Astrocyte (in vitro differentiated cells and primary cell): ENCODE data around the gene SEMA7A. TPM values are rescaled to one million over a fixed set of nuclear protein-coding genes. Genes with fewer than 3 reads are reported as not detected.
"Not testable (repeated sequence)": the region's sequence is repeated elsewhere in the genome, so short reads cannot be mapped to it uniquely, and the experiment has no call there.

ENCODE experiments used
- DNase-seq: peaks from one replicate; pipeline ENCODE4 v3.0.0-alpha.2; 2010; ENCODE audit warnings: low read depth
- FAIRE-seq: peaks from 2 replicates; lab custom pipeline; 2011; peaks lifted over from hg19 to GRCh38; lab: Jason Lieb, UNC
- H2AFZ ChIP-seq: 2 replicates; pipeline ENCODE4 v1.6.0; 2012; ENCODE audit warnings: low read depth, low read length, inconsistent platforms
- H3K27ac ChIP-seq: 2 replicates; pipeline ENCODE4 v1.5.1; 2011; ENCODE audit warnings: low read depth, low read length, inconsistent platforms
- H3K27me3 ChIP-seq: 2 replicates; pipeline ENCODE4 v1.6.0; 2011; ENCODE audit warnings: low read length, inconsistent platforms; ENCODE audit not compliant: insufficient read depth
- H3K36me3 ChIP-seq: 2 replicates; pipeline ENCODE4 v1.5.1; 2011; ENCODE audit warnings: low read length, inconsistent platforms; ENCODE audit not compliant: insufficient read depth
- H3K4me1 ChIP-seq: 2 replicates; pipeline ENCODE4 v1.5.1; 2011; ENCODE audit warnings: low read length, inconsistent platforms; ENCODE audit not compliant: insufficient read depth
- H3K4me2 ChIP-seq: 2 replicates; pipeline ENCODE4 v1.6.0; 2012; ENCODE audit warnings: low read length, inconsistent platforms
- H3K4me3 ChIP-seq: 2 replicates; pipeline ENCODE4 v1.5.1; 2011; ENCODE audit warnings: low read depth, mild to moderate bottlenecking, low read length, inconsistent platforms; ENCODE audit not compliant: insufficient read depth
- H3K79me2 ChIP-seq: 2 replicates; pipeline ENCODE4 v1.6.0; 2012; ENCODE audit warnings: mild to moderate bottlenecking, low read length, inconsistent platforms; ENCODE audit not compliant: insufficient read depth
- H3K9ac ChIP-seq: 2 replicates; pipeline ENCODE4 v1.6.0; 2012; ENCODE audit warnings: mild to moderate bottlenecking, low read length, inconsistent platforms
- H3K9me3 ChIP-seq: 2 replicates; pipeline ENCODE4 v1.5.1; 2012; ENCODE audit warnings: low read depth, mild to moderate bottlenecking, low read length, inconsistent platforms; ENCODE audit not compliant: insufficient read depth
- H4K20me1 ChIP-seq: 2 replicates; pipeline ENCODE4 v1.6.0; 2012; ENCODE audit warnings: low read length, inconsistent platforms; ENCODE audit not compliant: insufficient read depth
- H3K27ac Mint-ChIP-seq: one replicate; pipeline ENCODE4 v1.8.0; 2021; ENCODE audit warnings: mild to moderate bottlenecking, mixed read lengths; ENCODE audit not compliant: unreplicated experiment
- H3K27me3 Mint-ChIP-seq: one replicate; pipeline ENCODE4 v1.8.0; 2021; ENCODE audit warnings: low read depth, mixed read lengths; ENCODE audit not compliant: unreplicated experiment
- H3K36me3 Mint-ChIP-seq: one replicate; pipeline ENCODE4 v1.8.0; 2021; ENCODE audit warnings: low read depth, mixed read lengths; ENCODE audit not compliant: unreplicated experiment
- H3K4me1 Mint-ChIP-seq: one replicate; pipeline ENCODE4 v1.8.0; 2021; ENCODE audit warnings: low read depth, mixed read lengths; ENCODE audit not compliant: unreplicated experiment
- H3K4me3 Mint-ChIP-seq: one replicate; pipeline ENCODE4 v1.8.0; 2021; ENCODE audit warnings: mild to moderate bottlenecking, moderate library complexity, mixed read lengths; ENCODE audit not compliant: unreplicated experiment
- H3K9me3 Mint-ChIP-seq: one replicate; pipeline ENCODE4 v1.8.0; 2021; ENCODE audit warnings: mild to moderate bottlenecking, mixed read lengths; ENCODE audit not compliant: unreplicated experiment
- CTCF ChIP-seq: IDR thresholded peaks from 2 replicates; pipeline ENCODE4 v1.5.1; 2011; ENCODE audit warnings: low read depth, mild to moderate bottlenecking, inconsistent platforms, low read length, moderate library complexity; ENCODE audit not compliant: insufficient read depth
- EZH2 ChIP-seq: IDR thresholded peaks from 2 replicates; pipeline ENCODE4 v1.6.1; 2012; ENCODE audit warnings: mild to moderate bottlenecking, low read length, inconsistent platforms; ENCODE audit not compliant: insufficient read depth
- total RNA-seq: library from RNA; stranded (reverse); gene quantifications from 2 replicates; pipeline ENCODE4 v1.2.1, GENCODE V29; 2021

SEMA7A gene
- total RNA-seq, 1 donor from 2014 or later: 26.7 TPM

GRCh38 chr15:74460298-74460697, 26.5 kb upstream of the SEMA7A start:
- Histone ChIP-seq H2AFZ (peak overlapping the region; percentile 93), H3K4me3 (peak overlapping the region; percentile 92), H3K79me2 (peaks cover 9% of the 10 kb centered on the region), H3K4me1 (peaks cover 4% of the 10 kb centered on the region), H3K27me3 (no peaks in the 10 kb centered on the region), H3K9me3 (no peaks in the 10 kb centered on the region), H3K27ac (peak overlapping the region; percentile 82), H3K36me3 (no peaks in the 10 kb centered on the region), H3K4me2 (peak overlapping the region; percentile 94), H4K20me1 (no peaks in the 10 kb centered on the region), H3K9ac (peak overlapping the region; percentile 94)
- DNase-seq: no peak
- no peak for TF ChIP-seq EZH2
- TF ChIP-seq CTCF: no peak
- H3K4me3 Mint-ChIP-seq: peak overlapping the region; percentile 97
- H3K36me3 Mint-ChIP-seq: peaks cover 6% of the 10 kb centered on the region
- H3K9me3 Mint-ChIP-seq: no peaks in the 10 kb centered on the region
- H3K4me1 Mint-ChIP-seq: peaks cover 9% of the 10 kb centered on the region
- FAIRE-seq: no peak
- peak overlapping the region; percentile 91 for H3K27ac Mint-ChIP-seq
- H3K27me3 Mint-ChIP-seq: no peaks in the 10 kb centered on the region

GRCh38 chr15:74459798-74460197, 26.0 kb upstream of the SEMA7A start:
- not testable (repeated sequence) for FAIRE-seq, H3K9me3 ChIP-seq, H3K27ac ChIP-seq, H2AFZ ChIP-seq, H3K4me3 ChIP-seq, H3K36me3 ChIP-seq, H3K79me2 ChIP-seq, H3K9ac ChIP-seq, H3K36me3 Mint-ChIP-seq, H3K4me3 Mint-ChIP-seq, H3K27ac Mint-ChIP-seq, DNase-seq, H3K27me3 ChIP-seq, H4K20me1 ChIP-seq, H3K4me1 ChIP-seq, H3K27me3 Mint-ChIP-seq, H3K9me3 Mint-ChIP-seq
- peaks cover 14% of the 10 kb centered on the region for H3K4me1 Mint-ChIP-seq
- H3K4me2 ChIP-seq: peak overlapping the region; percentile 94

- no peaks in the 10 kb centered on the region for H3K36me3 ChIP-seq
- no peak overlapping the region for H3K27ac Mint-ChIP-seq
- H3K9me3 ChIP-seq: no peaks in the 10 kb centered on the region
- H3K9ac ChIP-seq: no peak overlapping the region
- H3K36me3 Mint-ChIP-seq: peaks cover 6% of the 10 kb centered on the region
- peaks cover 9% of the 10 kb centered on the region for H3K4me1 ChIP-seq
- no peak for FAIRE-seq
- no peak for TF ChIP-seq EZH2
- no peak for TF ChIP-seq CTCF
- H3K27me3 ChIP-seq: no peaks in the 10 kb centered on the region
- peaks cover 26% of the 10 kb centered on the region for H3K4me1 Mint-ChIP-seq
- H3K4me2 ChIP-seq: no peak overlapping the region
- H3K27ac ChIP-seq: no peak overlapping the region
- H3K79me2 ChIP-seq: peaks cover 4% of the 10 kb centered on the region
- no peaks in the 10 kb centered on the region for H3K27me3 Mint-ChIP-seq
- DNase-seq: no peak
- H2AFZ ChIP-seq: no peak overlapping the region
- no peak overlapping the region for H3K4me3 ChIP-seq
- H3K9me3 Mint-ChIP-seq: no peaks in the 10 kb centered on the region
- H4K20me1 ChIP-seq: no peaks in the 10 kb centered on the region
- H3K4me3 Mint-ChIP-seq: peak overlapping the region; percentile 47
Measured at GRCh38 chr15:74458473-74458872, 24.7 kb upstream of the SEMA7A start.

DNA sequence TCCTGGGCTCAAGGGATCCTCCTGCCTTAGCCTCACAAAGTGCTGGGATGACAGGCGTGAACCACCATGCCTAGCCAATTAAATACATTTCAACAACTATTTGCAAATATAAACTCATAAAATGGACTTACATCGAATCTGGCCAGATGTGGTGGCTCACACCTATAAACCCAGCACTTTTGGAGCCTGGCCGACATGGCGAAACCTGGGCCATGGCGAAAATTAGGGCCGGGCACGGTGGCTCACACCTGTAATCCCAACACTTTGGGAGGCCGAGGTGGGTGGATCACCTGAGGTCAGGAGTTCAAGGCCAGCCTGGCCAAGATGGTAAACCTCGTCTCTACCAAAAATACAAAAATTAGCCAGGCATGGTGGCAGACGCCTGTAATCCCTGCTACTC, 23.3 kb upstream of the SEMA7A start:
- not testable (repeated sequence) for H3K27me3 Mint-ChIP-seq, H3K9me3 Mint-ChIP-seq, H4K20me1 ChIP-seq, H2AFZ ChIP-seq, H3K9me3 ChIP-seq, DNase-seq, H3K4me3 Mint-ChIP-seq, H3K27me3 ChIP-seq, H3K79me2 ChIP-seq, H3K9ac ChIP-seq, H3K36me3 ChIP-seq, H3K4me3 ChIP-seq, FAIRE-seq, H3K36me3 Mint-ChIP-seq, H3K4me2 ChIP-seq, H3K27ac Mint-ChIP-seq, H3K4me1 ChIP-seq, H3K27ac ChIP-seq
- H3K4me1 Mint-ChIP-seq: peaks cover 30% of the 10 kb centered on the region
